H9 (cell line): ENCODE measurements around the gene ZNF341. TPM values are rescaled to one million over a fixed set of nuclear protein-coding genes. Genes with fewer than 3 reads are reported as not detected.

ENCODE experiments used
- DNase-seq: peaks from one replicate; pipeline ENCODE4 v3.0.0-alpha.2; 2017
- H2AFZ ChIP-seq: one replicate; pipeline ENCODE4 v1.6.1; 2013; ENCODE audit warnings: mild to moderate bottlenecking, low read length, control low read depth, moderate library complexity
- H2AK5ac ChIP-seq: 2 replicates; pipeline ENCODE4 v1.6.1; 2013; ENCODE audit warnings: low read length, control low read depth, mixed read lengths; ENCODE audit not compliant: insufficient read length
- H2BK120ac ChIP-seq: one replicate; pipeline ENCODE4 v1.6.1; 2013; ENCODE audit warnings: low read depth, mild to moderate bottlenecking, low read length, control low read depth, inconsistent platforms; ENCODE audit not compliant: poor library complexity, severe bottlenecking
- H2BK12ac ChIP-seq: 2 replicates; pipeline ENCODE4 v1.6.1; 2013; ENCODE audit warnings: low read length, control low read depth, mixed read lengths, low read depth; ENCODE audit not compliant: insufficient read length
- H2BK15ac ChIP-seq: 2 replicates; pipeline ENCODE4 v1.6.1; 2013; ENCODE audit warnings: low read depth, low read length, control low read depth
- H2BK20ac ChIP-seq: one replicate; pipeline ENCODE4 v1.6.1; 2013; ENCODE audit warnings: low read depth, mild to moderate bottlenecking, low read length, control low read depth, inconsistent platforms; ENCODE audit not compliant: poor library complexity, severe bottlenecking
- H2BK5ac ChIP-seq: 2 replicates; pipeline ENCODE4 v1.6.1; 2013; ENCODE audit warnings: low read length, control low read depth, mixed read lengths; ENCODE audit not compliant: insufficient read length
- H3K14ac ChIP-seq: 2 replicates; pipeline ENCODE4 v1.6.1; 2013; ENCODE audit warnings: low read length, control low read depth; ENCODE audit not compliant: insufficient read depth
- H3K18ac ChIP-seq: 2 replicates; pipeline ENCODE4 v1.6.1; 2013; ENCODE audit warnings: low read depth, mild to moderate bottlenecking, mixed read lengths, low read length, control low read depth; ENCODE audit not compliant: insufficient read length
- H3K23ac ChIP-seq: 2 replicates; pipeline ENCODE4 v1.6.1; 2013; ENCODE audit warnings: low read length, control low read depth, mixed read lengths, low read depth; ENCODE audit not compliant: insufficient read length
- H3K23me2 ChIP-seq: 2 replicates; pipeline ENCODE4 v1.6.1; 2013; ENCODE audit warnings: low read depth, mild to moderate bottlenecking, mixed read lengths, low read length, control low read depth; ENCODE audit not compliant: insufficient read length, poor library complexity, severe bottlenecking
- H3K27ac ChIP-seq: 2 replicates; pipeline ENCODE4 v1.5.1; 2013; ENCODE audit warnings: low read length, control low read depth, mixed read lengths, low read depth; ENCODE audit not compliant: insufficient read length
- H3K27me3 ChIP-seq: 2 replicates; pipeline ENCODE4 v1.6.1; 2013; ENCODE audit warnings: low read length, control low read depth, inconsistent platforms; ENCODE audit not compliant: insufficient read depth
- H3K4ac ChIP-seq: 2 replicates; pipeline ENCODE4 v1.6.1; 2013; ENCODE audit warnings: low read depth, mild to moderate bottlenecking, control low read depth, inconsistent platforms, low read length, moderate library complexity
- H3K4me1 ChIP-seq: 2 replicates; pipeline ENCODE4 v1.6.1; 2013; ENCODE audit warnings: low read length, control low read depth, inconsistent platforms; ENCODE audit not compliant: insufficient read depth
- H3K4me2 ChIP-seq: 2 replicates; pipeline ENCODE4 v1.6.1; 2013; ENCODE audit warnings: low read length, control low read depth, mixed read lengths; ENCODE audit not compliant: insufficient read length, insufficient read depth
- H3K56ac ChIP-seq: 2 replicates; pipeline ENCODE4 v1.6.1; 2013; ENCODE audit warnings: low read depth, mild to moderate bottlenecking, mixed read lengths, low read length, control low read depth; ENCODE audit not compliant: insufficient read length
- H3K79me1 ChIP-seq: 2 replicates; pipeline ENCODE4 v1.6.1; 2013; ENCODE audit warnings: low read depth, mild to moderate bottlenecking, moderate library complexity, low read length, control low read depth, inconsistent platforms; ENCODE audit not compliant: insufficient read depth, poor library complexity, severe bottlenecking
- H3K79me2 ChIP-seq: 2 replicates; pipeline ENCODE4 v1.6.1; 2013; ENCODE audit warnings: low read length, control low read depth, inconsistent platforms; ENCODE audit not compliant: insufficient read depth
- H3K9ac ChIP-seq: 2 replicates; pipeline ENCODE4 v1.6.1; 2013; ENCODE audit warnings: low read length, control low read depth, mixed read lengths; ENCODE audit not compliant: insufficient read length; ENCODE audit errors: extremely low read depth
- H3K9me3 ChIP-seq: one replicate; pipeline ENCODE4 v1.6.1; 2013; ENCODE audit warnings: low read depth, low read length, inconsistent platforms; ENCODE audit not compliant: control insufficient read depth
- H3T11ph ChIP-seq: one replicate; pipeline ENCODE4 v1.6.1; 2013; ENCODE audit warnings: mild to moderate bottlenecking, low read length, control low read depth, inconsistent platforms
- H4K20me1 ChIP-seq: one replicate; pipeline ENCODE4 v1.6.1; 2013; ENCODE audit not compliant: control insufficient read depth, insufficient read length, insufficient read depth
- H4K5ac ChIP-seq: 2 replicates; pipeline ENCODE4 v1.6.1; 2013; ENCODE audit warnings: low read depth, mild to moderate bottlenecking, mixed read lengths, low read length, control low read depth; ENCODE audit not compliant: insufficient read length
- H4K8ac ChIP-seq: replicated peaks from 2 replicates; pipeline ENCODE4 v1.6.1; 2013; ENCODE audit warnings: low read length, control low read depth, mixed read lengths, low read depth; ENCODE audit not compliant: insufficient read length
- H4K91ac ChIP-seq: 2 replicates; pipeline ENCODE4 v1.6.1; 2013; ENCODE audit warnings: low read depth, mild to moderate bottlenecking, moderate library complexity, mixed read lengths, low read length, control low read depth; ENCODE audit not compliant: insufficient read length
- H3K27ac Mint-ChIP-seq, 3 experiments: 2 replicates in 2 of 3; 3 replicates in 1 of 3; pipeline ENCODE4 v1.8.0; 2020 to 2021; ENCODE audit warnings: mixed read lengths in 3 of 3, mild to moderate bottlenecking in 1 of 3, moderate library complexity in 1 of 3
- H3K27me3 Mint-ChIP-seq: 2 replicates; pipeline ENCODE4 v1.8.0; 2021; ENCODE audit warnings: low read depth, mild to moderate bottlenecking, moderate library complexity, mixed read lengths
- H3K36me3 Mint-ChIP-seq, 3 experiments: 2 replicates in 2 of 3; 3 replicates in 1 of 3; pipeline ENCODE4 v1.8.0; 2020 to 2021; ENCODE audit warnings: low read depth in 3 of 3, mixed read lengths in 3 of 3; ENCODE audit not compliant: insufficient read depth in 1 of 3
- H3K4me1 Mint-ChIP-seq, 2 experiments: 2 replicates each; pipeline ENCODE4 v1.8.0; 2020; ENCODE audit warnings: mixed read lengths in 2 of 2
- H3K4me3 Mint-ChIP-seq, 2 experiments: 2 replicates in 1 of 2; 3 replicates in 1 of 2; pipeline ENCODE4 v1.8.0; 2020 to 2021; ENCODE audit warnings: mild to moderate bottlenecking in 2 of 2, mixed read lengths in 2 of 2, moderate library complexity in 1 of 2
- H3K9me3 Mint-ChIP-seq, 2 experiments: 2 replicates in 1 of 2; 3 replicates in 1 of 2; pipeline ENCODE4 v1.8.0; 2020; ENCODE audit warnings: mild to moderate bottlenecking in 2 of 2, mixed read lengths in 2 of 2, moderate library complexity in 1 of 2
- CTCF ChIP-seq: fragments of 200-600 bp; sonication (generic); conservative IDR thresholded peaks from 3 replicates; pipeline ENCODE4 v1.8.0; 2021; ENCODE audit warnings: antibody characterized with exemption, mild to moderate bottlenecking
- WGBS: extraction: QIAGEN DNeasy Blood & Tissue Kit; methylation state at CpG from one replicate; pipeline ENCODE4 v1.1.7; 2013; ENCODE audit warnings: missing lambda C conversion rate, low lambda C conversion rate, mixed read lengths; ENCODE audit not compliant: insufficient read length; ENCODE audit errors: extremely low coverage; 5-methylcytosine and 5-hydroxymethylcytosine counted together
- total RNA-seq: library from RNA; stranded (reverse); gene quantifications from 2 replicates; pipeline ENCODE4 v1.2.1, GENCODE V29; 2021

Gene ZNF341
- total RNA-seq, 1 experiment from 2014 or later: 5.2 TPM

DNA sequence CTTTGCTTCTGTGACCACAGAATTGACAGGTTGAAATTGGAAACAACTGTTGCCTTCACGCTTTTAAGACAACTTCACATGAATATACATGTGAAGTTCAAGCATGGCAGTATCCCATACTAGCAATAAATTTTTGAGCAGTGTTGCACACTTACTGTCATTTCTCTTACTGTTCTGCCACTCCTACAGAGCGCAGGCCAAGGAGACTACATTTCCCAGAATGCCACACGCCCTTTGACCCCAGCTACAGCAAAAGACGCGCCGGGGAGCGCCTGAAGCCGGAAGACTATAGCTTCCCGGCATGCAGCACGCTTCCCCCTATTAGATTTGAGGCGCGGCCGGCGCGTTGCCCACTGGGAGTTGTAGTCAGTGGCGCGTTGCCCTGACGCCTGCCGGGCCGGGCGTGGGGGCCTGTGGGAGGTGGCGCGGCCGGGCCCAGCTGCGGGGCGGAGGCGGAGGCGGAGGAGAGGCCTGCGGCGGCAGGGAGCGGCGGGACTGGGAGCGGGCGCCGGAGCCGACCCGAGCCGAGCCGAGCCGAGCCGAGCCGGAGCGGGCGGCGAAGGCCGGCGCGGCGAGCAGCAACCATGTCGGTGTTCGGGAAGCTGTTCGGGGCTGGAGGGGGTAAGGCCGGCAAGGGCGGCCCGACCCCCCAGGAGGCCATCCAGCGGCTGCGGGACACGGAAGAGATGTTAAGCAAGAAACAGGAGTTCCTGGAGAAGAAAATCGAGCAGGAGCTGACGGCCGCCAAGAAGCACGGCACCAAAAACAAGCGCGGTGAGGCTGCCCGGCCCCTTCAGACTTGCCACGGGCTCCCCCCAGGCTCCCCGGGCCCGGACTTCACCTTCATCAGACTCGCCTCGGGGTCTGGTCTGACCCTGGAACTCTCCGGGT is 79.3 kb downstream of the ZNF341 start, which contains the start of gene CHMP4B:
TSS of gene CHMP4B (plus strand) at position 464 of the 891 bp plus-strand sequence. CDS start at position 585, 121 bp downstream.
- no CpG with 5 or more reads among the region's 71 CpGs for WGBS
- Histone ChIP-seq H2BK5ac (no peak within 1 kb of the TSS), H3K27ac (no peak within 1 kb of the TSS), H4K8ac (no peak within 1 kb of the TSS), H2BK120ac (no peak within 1 kb of the TSS), H3K9ac (peak within 1 kb of the TSS; percentile 85), H2BK20ac (no peak within 1 kb of the TSS), H2BK15ac (no peak within 1 kb of the TSS), H3K4me2 (peak within 1 kb of the TSS; percentile 73), H2AK5ac (no peak within 1 kb of the TSS), H3T11ph (no peak within 1 kb of the TSS), H3K14ac (peak within 1 kb of the TSS; percentile 77), H3K18ac (peak within 1 kb of the TSS; percentile 29), H3K27me3 (no peaks in the 10 kb centered on the region), H3K4me1 (no peaks in the 10 kb centered on the region), H3K23me2 (peaks cover 13% of the 10 kb centered on the region), H4K20me1 (no peaks in the 10 kb centered on the region), H2BK12ac (no peak within 1 kb of the TSS), H3K4ac (no peak within 1 kb of the TSS), H3K79me2 (peaks cover 10% of the 10 kb centered on the region; the same call in 1 of the 2 replicates), H3K23ac (no peak within 1 kb of the TSS), H3K56ac (no peak within 1 kb of the TSS), H4K91ac (no peak within 1 kb of the TSS), H3K9me3 (no peaks in the 10 kb centered on the region), H4K5ac (no peak within 1 kb of the TSS), H3K79me1 (peaks cover 3% of the 10 kb centered on the region), H2AFZ (no peak within 1 kb of the TSS)
- peak; percentile 99 for DNase-seq
- peak within 1 kb of the TSS; percentile 18 to 98 (median 78) for H3K27ac Mint-ChIP-seq
- no peaks in the 10 kb centered on the region for H3K27me3 Mint-ChIP-seq
- no peaks in the 10 kb centered on the region; a peak in 1 of 5 replicates for H3K9me3 Mint-ChIP-seq
- H3K4me1 Mint-ChIP-seq: peaks cover 17 to 22% of the 10 kb centered on the region in 2 experiments
- TF ChIP-seq CTCF: no peak
- peak within 1 kb of the TSS; percentile 93 to 100 for H3K4me3 Mint-ChIP-seq
- H3K36me3 Mint-ChIP-seq: no peaks in the 10 kb centered on the region; a peak in 2 of 7 replicates
